ENCODE measurements around the gene VSTM2B. TPM values are rescaled to one million over a fixed set of nuclear protein-coding genes. Genes with fewer than 3 reads are reported as not detected.
"Not testable (repeated sequence)": the region's sequence is repeated elsewhere in the genome, so short reads cannot be mapped to it uniquely, and the experiment has no call there.

VSTM2B gene
- polyA plus RNA-seq, 4 donors: 0.04 to 6.9 TPM; not detected in 2

GRCh38 chr19:29541473-29542253 lies 15.9 kb downstream of the VSTM2B start:
- FAIRE-seq: no peak
- DNase-seq: no peak

GRCh38 chr19:29542327-29542726 lies 16.5 kb downstream of the VSTM2B start:
- DNase-seq (no peak), FAIRE-seq (no peak)
- no peak overlapping the region for H3K27ac ChIP-seq (ENCODE audit: low read depth in 1 of 3, low read length in 2 of 3)
- peaks cover 0 to 17% (median 0%) of the 10 kb centered on the region in 3 donors for H3K4me1 ChIP-seq (ENCODE audit: control insufficient read depth in 3 of 3, insufficient read depth in 2 of 3, low read depth in 1 of 3, low read length in 2 of 3)
- WGBS, 3 donors: 59 to 75% (median 73%) methylated on average over 3 of the region's 3 CpGs
- H3K36me3 ChIP-seq (ENCODE audit: control insufficient read depth in 3 of 3, insufficient read depth in 2 of 3, low read depth in 1 of 3, low read length in 3 of 3): peaks cover 0 to 13% (median 0%) of the 10 kb centered on the region in 3 donors
- H3K27me3 ChIP-seq (ENCODE audit: control insufficient read depth in 3 of 3, insufficient read depth in 3 of 3, low read length in 3 of 3): peaks cover 0 to 2% (median 0%) of the 10 kb centered on the region in 3 donors
- no peak overlapping the region for H3K4me3 ChIP-seq (ENCODE audit: low read depth in 1 of 3, low read length in 3 of 3)
- H3K9me3 ChIP-seq (ENCODE audit: control insufficient read depth in 2 of 2, insufficient read depth in 1 of 2, low read depth in 1 of 2, low read length in 1 of 2): no peaks in the 10 kb centered on the region

More at GRCh38 chr19:29541473-29542253, 15.9 kb downstream of the VSTM2B start:
- H3K27ac ChIP-seq (ENCODE audit: low read depth in 1 of 3, low read length in 2 of 3): no peak overlapping the region
- peaks cover 0 to 2% (median 0%) of the 10 kb centered on the region in 3 donors for H3K27me3 ChIP-seq (ENCODE audit: control insufficient read depth in 3 of 3, insufficient read depth in 3 of 3, low read length in 3 of 3)
- H3K36me3 ChIP-seq (ENCODE audit: control insufficient read depth in 3 of 3, insufficient read depth in 2 of 3, low read depth in 1 of 3, low read length in 3 of 3): peaks cover 0 to 15% (median 0%) of the 10 kb centered on the region in 3 donors
- peaks cover 0 to 10% (median 0%) of the 10 kb centered on the region in 3 donors for H3K4me1 ChIP-seq (ENCODE audit: control insufficient read depth in 3 of 3, insufficient read depth in 2 of 3, low read depth in 1 of 3, low read length in 2 of 3)
- H3K9me3 ChIP-seq (ENCODE audit: control insufficient read depth in 2 of 2, insufficient read depth in 1 of 2, low read depth in 1 of 2, low read length in 1 of 2): no peaks in the 10 kb centered on the region
- H3K4me3 ChIP-seq (ENCODE audit: low read depth in 1 of 3, low read length in 3 of 3): no peak overlapping the region
- 84 to 87% (median 87%) methylated on average over 3 of the region's 3 CpGs for WGBS, 3 donors

GRCh38 chr19:29542776-29543175 lies 17.0 kb downstream of the VSTM2B start:
- WGBS, 3 donors: 77 to 87% (median 79%) methylated on average over 3 of the region's 3 CpGs
- H3K9me3 ChIP-seq (ENCODE audit: control insufficient read depth in 2 of 2, insufficient read depth in 1 of 2, low read depth in 1 of 2, low read length in 1 of 2): no peaks in the 10 kb centered on the region
- H3K4me1 ChIP-seq (ENCODE audit: control insufficient read depth in 3 of 3, insufficient read depth in 2 of 3, low read depth in 1 of 3, low read length in 2 of 3): peaks cover 0 to 22% (median 0%) of the 10 kb centered on the region in 3 donors
- no peak for FAIRE-seq
- peaks cover 0 to 13% (median 0%) of the 10 kb centered on the region in 3 donors for H3K36me3 ChIP-seq (ENCODE audit: control insufficient read depth in 3 of 3, insufficient read depth in 2 of 3, low read depth in 1 of 3, low read length in 3 of 3)
- DNase-seq: no peak
- peaks cover 0 to 2% (median 0%) of the 10 kb centered on the region in 3 donors for H3K27me3 ChIP-seq (ENCODE audit: control insufficient read depth in 3 of 3, insufficient read depth in 3 of 3, low read length in 3 of 3)
- H3K4me3 ChIP-seq (ENCODE audit: low read depth in 1 of 3, low read length in 3 of 3): no peak overlapping the region
- H3K27ac ChIP-seq (ENCODE audit: low read depth in 1 of 3, low read length in 2 of 3): no peak overlapping the region

- H3K27me3 ChIP-seq (ENCODE audit: control insufficient read depth in 3 of 3, insufficient read depth in 3 of 3, low read length in 3 of 3): peaks cover 0 to 2% (median 0%) of the 10 kb centered on the region in 3 donors
- H3K4me1 ChIP-seq (ENCODE audit: control insufficient read depth in 3 of 3, insufficient read depth in 2 of 3, low read depth in 1 of 3, low read length in 2 of 3): peaks cover 0 to 27% (median 0%) of the 10 kb centered on the region in 3 donors
- no peaks in the 10 kb centered on the region for H3K9me3 ChIP-seq (ENCODE audit: control insufficient read depth in 2 of 2, insufficient read depth in 1 of 2, low read depth in 1 of 2, low read length in 1 of 2)
- no peak for DNase-seq
- H3K36me3 ChIP-seq (ENCODE audit: control insufficient read depth in 3 of 3, insufficient read depth in 2 of 3, low read depth in 1 of 3, low read length in 3 of 3): peaks cover 0 to 7% (median 0%) of the 10 kb centered on the region in 3 donors
- no peak overlapping the region for H3K4me3 ChIP-seq (ENCODE audit: low read depth in 1 of 3, low read length in 3 of 3)
- no peak for FAIRE-seq
- no peak overlapping the region for H3K27ac ChIP-seq (ENCODE audit: low read depth in 1 of 3, low read length in 2 of 3)
- 65 to 69% (median 66%) methylated on average over 2 of the region's 2 CpGs for WGBS, 3 donors
Measured at GRCh38 chr19:29543381-29543780, 17.6 kb downstream of the VSTM2B start.

- no peaks in the 10 kb centered on the region for H3K9me3 ChIP-seq (ENCODE audit: control insufficient read depth in 2 of 2, insufficient read depth in 1 of 2, low read depth in 1 of 2, low read length in 1 of 2)
- 82 to 88% (median 85%) methylated on average over 15 of the region's 15 CpGs for WGBS, 3 donors
- no peak for DNase-seq
- peaks cover 0 to 2% (median 0%) of the 10 kb centered on the region in 3 donors for H3K27me3 ChIP-seq (ENCODE audit: control insufficient read depth in 3 of 3, insufficient read depth in 3 of 3, low read length in 3 of 3)
- no peak for FAIRE-seq
- H3K4me3 ChIP-seq (ENCODE audit: low read depth in 1 of 3, low read length in 3 of 3): no peak overlapping the region
- peaks cover 0 to 32% (median 0%) of the 10 kb centered on the region in 3 donors for H3K4me1 ChIP-seq (ENCODE audit: control insufficient read depth in 3 of 3, insufficient read depth in 2 of 3, low read depth in 1 of 3, low read length in 2 of 3)
- H3K27ac ChIP-seq (ENCODE audit: low read depth in 1 of 3, low read length in 2 of 3): no peak overlapping the region
- H3K36me3 ChIP-seq (ENCODE audit: control insufficient read depth in 3 of 3, insufficient read depth in 2 of 3, low read depth in 1 of 3, low read length in 3 of 3): no peaks in the 10 kb centered on the region
Measured at GRCh38 chr19:29544656-29545360, 19.0 kb downstream of the VSTM2B start.

- H3K27me3 ChIP-seq (ENCODE audit: control insufficient read depth in 3 of 3, insufficient read depth in 3 of 3, low read length in 3 of 3); H3K36me3 ChIP-seq (ENCODE audit: control insufficient read depth in 3 of 3, insufficient read depth in 2 of 3, low read depth in 1 of 3, low read length in 3 of 3); FAIRE-seq; H3K4me3 ChIP-seq (ENCODE audit: low read depth in 1 of 3, low read length in 3 of 3); DNase-seq; H3K9me3 ChIP-seq (ENCODE audit: control insufficient read depth in 2 of 2, insufficient read depth in 1 of 2, low read depth in 1 of 2, low read length in 1 of 2): not testable (repeated sequence)
- Histone ChIP-seq H3K27ac (ENCODE audit: low read depth in 1 of 3, low read length in 2 of 3) (peak overlapping the region in 1 of 3 donors; percentile 61), H3K4me1 (ENCODE audit: control insufficient read depth in 3 of 3, insufficient read depth in 2 of 3, low read depth in 1 of 3, low read length in 2 of 3) (peaks cover 0 to 32% (median 0%) of the 10 kb centered on the region in 3 donors)
- 86 to 94% (median 94%) methylated on average over 4 of the region's 4 CpGs for WGBS, 3 donors
Measured at GRCh38 chr19:29545447-29545846, 19.7 kb downstream of the VSTM2B start.

- Histone ChIP-seq H3K27ac (ENCODE audit: low read depth in 1 of 3, low read length in 2 of 3) (peak overlapping the region in 1 of 3 donors; percentile 61), H3K9me3 (ENCODE audit: control insufficient read depth in 2 of 2, insufficient read depth in 1 of 2, low read depth in 1 of 2, low read length in 1 of 2) (no peaks in the 10 kb centered on the region), H3K27me3 (ENCODE audit: control insufficient read depth in 3 of 3, insufficient read depth in 3 of 3, low read length in 3 of 3) (peaks cover 0 to 2% (median 0%) of the 10 kb centered on the region in 3 donors), H3K4me1 (ENCODE audit: control insufficient read depth in 3 of 3, insufficient read depth in 2 of 3, low read depth in 1 of 3, low read length in 2 of 3) (peaks cover 0 to 32% (median 0%) of the 10 kb centered on the region in 3 donors), H3K36me3 (ENCODE audit: control insufficient read depth in 3 of 3, insufficient read depth in 2 of 3, low read depth in 1 of 3, low read length in 3 of 3) (no peaks in the 10 kb centered on the region), H3K4me3 (ENCODE audit: low read depth in 1 of 3, low read length in 3 of 3) (no peak overlapping the region)
- WGBS, 3 donors: 65 to 75% (median 66%) methylated on average over 8 of the region's 8 CpGs
- no peak for DNase-seq
- FAIRE-seq: no peak
Measured at GRCh38 chr19:29545866-29546582, 20.2 kb downstream of the VSTM2B start.

All from small intestine (tissue), 7 donors.